HG03575 (cell line): ENCODE data around the gene UBR2.
"Not testable (repeated sequence)": the region's sequence is repeated elsewhere in the genome, so short reads cannot be mapped to it uniquely, and the experiment has no call there.

Source experiments
- ATAC-seq: cut with Tn5 transposase; IDR thresholded peaks from one replicate; pipeline ENCODE4 v1.9.1; 2021; ENCODE audit not compliant: unreplicated experiment, insufficient number of reproducible peaks, low FRiP score; ENCODE audit errors: extremely low read depth

The UBR2 gene

DNA sequence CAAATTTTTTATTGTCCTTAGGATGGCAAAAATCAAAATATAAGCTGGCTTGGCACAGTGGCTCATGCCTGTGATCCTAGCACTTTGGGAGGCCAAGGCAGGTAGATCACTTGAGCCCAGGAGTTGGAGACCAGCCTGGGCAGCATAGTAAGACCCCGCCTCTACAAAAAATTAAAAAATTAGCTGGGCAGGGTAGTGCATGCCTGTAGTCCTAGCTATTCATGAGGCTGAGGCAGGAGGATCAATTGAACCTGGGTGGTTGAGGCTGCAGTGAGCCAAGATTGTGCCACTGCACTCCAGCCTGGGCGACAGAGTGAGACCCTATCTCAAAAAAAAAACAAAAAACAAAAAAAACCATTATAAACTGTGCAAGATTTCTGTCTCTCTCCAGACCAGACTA is 40.9 kb downstream of the UBR2 start:
- ATAC-seq, result not testable (repeated sequence)

DNA sequence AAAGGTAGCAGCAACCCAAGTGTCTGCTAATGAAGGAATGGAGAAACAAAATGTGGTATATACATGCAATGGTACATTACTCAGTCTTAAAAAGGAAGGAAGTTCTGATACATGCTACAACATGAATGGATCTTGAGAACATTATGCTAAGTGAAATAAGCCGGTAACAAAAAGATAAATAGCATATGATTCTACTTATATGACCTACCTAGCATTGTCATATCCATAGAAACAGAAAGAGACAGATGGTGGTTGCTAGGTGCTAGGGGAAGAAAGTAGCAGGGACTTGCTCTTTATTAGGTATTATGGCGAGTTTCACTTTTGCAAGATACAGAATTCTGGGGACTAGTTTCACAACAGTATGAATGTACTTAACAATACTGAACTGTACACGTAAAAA is 46.6 kb downstream of the UBR2 start:
- no peak for ATAC-seq

GRCh38 chr6:42615518-42615917 is 51.7 kb downstream of the UBR2 start:
- ATAC-seq, result no peak

DNA sequence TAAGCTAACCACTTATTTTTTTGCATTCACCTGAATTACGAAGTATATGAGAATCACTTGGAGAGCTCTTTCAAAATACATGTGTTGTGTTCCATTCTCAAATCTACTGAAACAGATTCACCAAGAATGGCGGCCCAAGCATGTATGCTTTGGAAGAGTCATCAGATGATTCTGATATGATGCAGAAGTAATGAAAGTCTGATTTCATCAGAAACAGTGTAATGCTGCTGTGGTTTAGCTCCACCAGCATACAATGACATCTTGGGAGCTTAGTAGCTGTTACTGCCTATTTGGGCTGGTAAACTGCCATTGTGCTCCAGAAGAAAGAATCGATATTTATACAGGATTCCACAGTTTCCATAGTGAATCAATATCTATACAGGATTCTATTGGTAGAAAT is 52.9 kb downstream of the UBR2 start:
- ATAC-seq, result no peak

DNA sequence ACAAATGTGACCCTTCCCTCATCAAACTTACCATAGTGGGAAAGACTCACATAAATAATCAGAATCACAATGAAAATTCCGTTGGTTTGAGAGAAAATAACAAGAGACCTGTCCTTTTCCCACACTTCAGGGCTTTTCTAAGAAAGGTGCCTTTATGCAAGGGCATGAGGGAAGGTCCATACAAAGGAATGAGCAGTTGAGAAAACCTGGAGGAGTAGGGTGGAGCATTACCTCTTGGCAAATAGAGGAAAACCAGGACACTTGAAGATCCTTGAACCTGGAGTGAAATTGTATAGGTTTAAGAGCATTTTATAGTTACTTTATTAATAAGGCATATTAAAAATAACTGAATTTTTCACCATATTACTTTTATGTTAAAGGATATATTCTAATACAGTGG is 54.3 kb downstream of the UBR2 start:
- ATAC-seq, result no peak

GRCh38 chr6:42618686-42619085 is 54.9 kb downstream of the UBR2 start:
- no peak for ATAC-seq

GRCh38 chr6:42619963-42620362 is 56.1 kb downstream of the UBR2 start:
- no peak for ATAC-seq

GRCh38 chr6:42624601-42625000 is 60.8 kb downstream of the UBR2 start:
- ATAC-seq, result no peak

GRCh38 chr6:42627044-42627443 is 63.2 kb downstream of the UBR2 start:
- no peak for ATAC-seq

- ATAC-seq, result no peak
Observed at GRCh38 chr6:42627674-42628073, 63.8 kb downstream of the UBR2 start.

- ATAC-seq, result no peak
Observed at GRCh38 chr6:42628604-42629003, 64.8 kb downstream of the UBR2 start.

- no peak for ATAC-seq
Observed at GRCh38 chr6:42629845-42630244, 66.0 kb downstream of the UBR2 start.

DNA sequence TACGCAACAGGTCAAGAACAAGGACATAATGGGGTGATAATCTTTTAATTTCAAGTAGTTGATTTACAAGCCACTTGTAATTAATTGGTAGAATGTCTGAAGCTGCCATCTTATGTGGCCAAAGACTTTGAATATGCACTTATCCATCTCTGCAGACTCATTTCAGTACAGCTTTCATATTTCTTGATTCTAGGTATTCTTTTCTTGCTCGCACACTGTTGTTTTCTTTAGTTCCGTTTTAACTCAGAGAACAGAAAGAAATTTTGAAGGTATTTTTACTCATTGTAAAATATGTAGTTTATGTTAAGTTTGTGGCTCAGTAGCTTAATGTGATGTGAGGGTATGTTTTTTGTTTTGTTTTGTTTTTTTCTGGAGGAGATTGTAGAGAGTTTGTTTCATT is 73.9 kb downstream of the UBR2 start:
- no peak for ATAC-seq

GRCh38 chr6:42642794-42643193 is 79.0 kb downstream of the UBR2 start:
- no peak for ATAC-seq

GRCh38 chr6:42644211-42644610 is 80.4 kb downstream of the UBR2 start:
- no peak for ATAC-seq

GRCh38 chr6:42652024-42652746 is 88.4 kb downstream of the UBR2 start:
- ATAC-seq, result no peak

GRCh38 chr6:42653851-42654250 is 90.0 kb downstream of the UBR2 start:
- ATAC-seq, result no peak

DNA sequence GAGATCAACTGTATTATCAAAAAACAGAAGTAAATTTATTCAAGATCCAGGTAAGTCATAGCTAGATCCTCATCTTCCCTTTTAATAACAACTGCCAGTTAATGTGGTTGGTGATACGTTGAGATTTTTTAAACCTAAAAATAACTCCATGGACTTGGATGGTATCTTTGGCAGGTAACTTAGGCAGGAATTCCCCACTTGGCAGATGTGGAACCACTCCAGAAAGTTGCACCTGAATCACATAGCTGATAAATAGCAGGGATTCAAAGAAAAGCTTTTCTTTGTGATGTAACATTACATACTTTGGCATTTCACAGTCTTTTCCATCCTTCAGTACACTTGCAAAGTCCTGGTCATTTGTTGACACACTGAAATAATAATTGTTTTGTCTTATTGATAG is 96.0 kb downstream of the UBR2 start:
- no peak for ATAC-seq

DNA sequence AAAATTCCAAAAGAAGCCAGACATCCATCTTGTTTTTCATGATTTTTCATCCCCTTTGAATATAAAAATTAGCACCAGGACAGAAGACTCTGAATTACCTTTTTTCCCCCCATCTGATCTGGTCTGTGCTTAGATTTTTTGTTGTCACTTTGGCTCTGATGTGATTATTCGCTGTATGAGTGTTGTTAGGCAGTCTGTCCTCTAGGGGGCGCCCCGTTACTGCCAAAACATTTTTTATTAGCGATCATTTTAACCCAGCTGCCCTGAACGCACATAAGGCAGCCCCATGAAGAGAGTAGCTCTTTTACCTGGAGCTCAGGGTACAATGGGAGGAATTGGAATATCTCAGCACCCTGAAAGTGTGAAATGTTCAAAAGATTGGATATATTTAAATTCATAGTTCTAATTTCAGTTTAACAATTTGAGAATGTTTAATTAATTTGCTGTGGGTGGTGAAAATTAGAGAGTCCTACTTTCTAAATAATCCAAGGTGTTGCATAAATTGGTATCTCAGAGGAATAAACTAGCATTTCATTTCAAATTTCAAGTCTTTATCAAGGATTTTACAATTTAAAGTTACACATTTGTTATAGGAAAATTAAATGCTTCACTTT is 97.8 kb downstream of the UBR2 start:
- ATAC-seq, result no peak

DNA sequence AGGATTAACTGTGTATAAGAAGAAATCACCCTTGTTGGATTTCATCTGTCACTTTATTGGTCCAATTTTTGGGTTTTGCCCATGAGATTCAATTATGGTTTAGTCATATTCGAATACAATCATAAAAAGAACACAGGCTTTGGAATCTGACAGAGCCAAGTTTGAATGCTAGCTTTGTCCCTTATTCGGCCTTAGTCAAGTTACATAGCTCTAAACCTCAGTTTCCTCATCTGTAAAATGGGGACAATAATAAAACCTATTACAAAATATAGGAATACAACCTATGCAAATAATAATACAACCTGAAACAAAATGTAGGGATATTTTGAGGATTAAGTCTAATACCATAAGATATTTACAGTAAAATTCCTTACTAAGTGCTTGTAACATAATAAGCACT is 100.9 kb downstream of the UBR2 start:
- ATAC-seq, result no peak

- not testable (repeated sequence) for ATAC-seq
Observed at GRCh38 chr6:42674368-42674767, 110.5 kb downstream of the UBR2 start.
